Psoas muscle (tissue), 8 donors: ENCODE measurements around the gene PDE4D. TPM values are rescaled to one million over a fixed set of nuclear protein-coding genes. Genes with fewer than 3 reads are reported as not detected.
"Not testable (repeated sequence)": the region's sequence is repeated elsewhere in the genome, so short reads cannot be mapped to it uniquely, and the experiment has no call there.

ENCODE experiments used
- ATAC-seq, 4 donors: fragments of 200-7000 bp; cut with Tn5 transposase; one replicate each; pipeline ENCODE4 v1.9.1; 2020; ENCODE audit warnings: moderate library complexity in 3 of 4, mild to moderate bottlenecking in 2 of 4
- DNase-seq, 2 donors: peaks; one replicate each; pipeline ENCODE4 v3.0.0-alpha.2; 2020
- H3K27ac ChIP-seq: fragments of 200-600 bp; one replicate; pipeline ENCODE4 v1.8.0; 2022
- H3K27me3 ChIP-seq, 3 donors: fragments of 200-600 bp in 1 of 3; one replicate each; pipeline versions ENCODE4 v1.6.1 to v1.8.0; 2013 to 2022; ENCODE audit warnings: low read length in 2 of 3, mild to moderate bottlenecking in 2 of 3, moderate library complexity in 1 of 3; ENCODE audit not compliant: insufficient read depth in 3 of 3
- H3K36me3 ChIP-seq, 2 donors: fragments of 200-600 bp in 1 of 2; one replicate each; pipeline versions ENCODE4 v1.6.1 to v1.8.0; 2013 to 2022; ENCODE audit warnings: low read depth in 1 of 2, mild to moderate bottlenecking in 1 of 2, moderate library complexity in 1 of 2; ENCODE audit not compliant: insufficient read depth in 1 of 2
- H3K4me1 ChIP-seq: fragments of 200-600 bp; one replicate; pipeline ENCODE4 v1.8.0; 2022
- H3K4me3 ChIP-seq: fragments of 200-600 bp; one replicate; pipeline ENCODE4 v1.8.0; 2022; ENCODE audit warnings: mild to moderate bottlenecking
- H3K9me3 ChIP-seq: fragments of 200-600 bp; one replicate; pipeline ENCODE4 v1.8.0; 2022
- WGBS, 3 donors: extraction: QIAGEN DNeasy Blood & Tissue Kit; methylation state at CpG; one replicate each; pipeline versions ENCODE4 v1.1.6 to v1.1.7; 2013; 5-methylcytosine and 5-hydroxymethylcytosine counted together
- intact Hi-C, 2 donors: fragments of 100-400 bp; cut with DNase I; formaldehyde crosslinking; loops; one replicate each; pipeline versions ENCODE4 v1.11.0 to v1.14.2; 2022
- polyA plus RNA-seq, 3 donors: library from polyadenylated mRNA; stranded (reverse); fragments of 200-250 nt; gene quantifications; one replicate each; pipeline ENCODE4 v1.2.3, GENCODE V29; 2013
- total RNA-seq, 4 donors: library from RNA; stranded (reverse); fragmentation: NEBNext Ultra II Directional in 2 of 4; extraction: Animal tissue kit (Norgen Biotek cat#: 25700) in 2 of 4; gene quantifications; one replicate each; pipeline versions ENCODE4 v1.2.1 to v1.2.4, GENCODE V29; 2021 to 2023
- TF ChIP-seq, protein P1 (sequence below): fragments of 200-600 bp; IDR thresholded peaks from one replicate; pipeline ENCODE4 v1.8.0; 2022; ENCODE audit warnings: antibody characterized with exemption
- donor health status: healthy with polysubstance abuse.
- donor health status: DM: no; HTN: no; CAD: no; lungs with moderate emphysema.
- donor health status: Bipolar disorder and iron deficiency.
- donor health status: healthy.
- donor health status: DM: yes; HTN: yes; CAD: no.
- donor health status: DM: no; HTN: no; CAD: no.
- donor health status: DM: no; HTN: no; CAD: no.
- donor health status: DM: yes; HTN: yes; CAD: no.

Gene PDE4D
- total and polyA plus RNA-seq, 7 donors = 42.6 to 283 (median 88.7) TPM

DNA sequence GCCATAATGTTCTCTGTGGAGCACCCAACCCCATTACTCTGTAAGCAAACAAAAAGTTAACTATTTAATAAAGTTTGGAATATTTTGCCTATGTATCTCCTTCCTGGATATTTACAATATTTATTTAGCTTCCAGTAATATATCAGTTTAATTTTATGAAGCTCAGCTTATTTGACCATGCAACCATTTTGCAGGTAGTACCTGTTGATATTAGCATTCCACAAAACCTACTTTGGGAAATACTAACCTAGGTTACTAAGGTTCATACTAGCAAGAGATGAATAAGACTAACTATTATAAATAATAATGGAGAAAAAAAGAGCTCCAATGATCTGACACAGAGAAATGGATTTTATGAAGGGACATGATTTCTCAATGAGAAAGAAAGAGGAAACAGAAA is 506.4 kb downstream of the PDE4D start:
- ATAC-seq (no peak), DNase-seq (no peak)
- no peaks in the 10 kb centered on the region for H3K27me3 ChIP-seq
- H3K36me3 ChIP-seq = no peaks in the 10 kb centered on the region
- H3K27ac ChIP-seq = no peak overlapping the region
- TF ChIP-seq, protein P1, sequence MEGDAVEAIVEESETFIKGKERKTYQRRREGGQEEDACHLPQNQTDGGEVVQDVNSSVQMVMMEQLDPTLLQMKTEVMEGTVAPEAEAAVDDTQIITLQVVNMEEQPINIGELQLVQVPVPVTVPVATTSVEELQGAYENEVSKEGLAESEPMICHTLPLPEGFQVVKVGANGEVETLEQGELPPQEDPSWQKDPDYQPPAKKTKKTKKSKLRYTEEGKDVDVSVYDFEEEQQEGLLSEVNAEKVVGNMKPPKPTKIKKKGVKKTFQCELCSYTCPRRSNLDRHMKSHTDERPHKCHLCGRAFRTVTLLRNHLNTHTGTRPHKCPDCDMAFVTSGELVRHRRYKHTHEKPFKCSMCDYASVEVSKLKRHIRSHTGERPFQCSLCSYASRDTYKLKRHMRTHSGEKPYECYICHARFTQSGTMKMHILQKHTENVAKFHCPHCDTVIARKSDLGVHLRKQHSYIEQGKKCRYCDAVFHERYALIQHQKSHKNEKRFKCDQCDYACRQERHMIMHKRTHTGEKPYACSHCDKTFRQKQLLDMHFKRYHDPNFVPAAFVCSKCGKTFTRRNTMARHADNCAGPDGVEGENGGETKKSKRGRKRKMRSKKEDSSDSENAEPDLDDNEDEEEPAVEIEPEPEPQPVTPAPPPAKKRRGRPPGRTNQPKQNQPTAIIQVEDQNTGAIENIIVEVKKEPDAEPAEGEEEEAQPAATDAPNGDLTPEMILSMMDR = no peak
- H3K4me3 ChIP-seq = no peak overlapping the region
- intact Hi-C loops = loop anchor here (2.0 to 10.0 kb wide), 3 partner anchors 280 to 408 kb away; no protein-coding TSS in a partner anchor
- H3K4me1 ChIP-seq = peaks cover 6% of the 10 kb centered on the region
- H3K9me3 ChIP-seq = no peaks in the 10 kb centered on the region

DNA sequence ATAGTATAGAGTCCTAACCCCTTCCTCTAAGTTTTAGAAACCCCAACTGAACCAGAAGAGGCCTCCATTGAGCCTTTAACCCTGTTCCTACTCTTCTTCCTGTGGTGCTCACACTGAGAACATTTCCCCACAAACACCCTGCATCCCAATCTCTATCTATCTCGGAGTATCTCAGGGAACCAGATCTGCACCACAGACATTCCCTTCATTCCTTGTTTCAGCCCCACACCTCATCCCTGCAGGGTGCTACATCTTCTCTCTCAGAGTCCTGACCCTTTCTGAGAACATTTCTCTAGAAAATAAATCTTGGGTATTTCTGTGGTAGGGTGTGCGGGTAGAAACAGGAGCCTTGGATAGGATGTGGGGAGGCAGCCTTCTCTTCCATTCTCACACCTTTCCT is 507.8 kb downstream of the PDE4D start:
- no peak overlapping the region for H3K27ac ChIP-seq
- DNase-seq (no peak), ATAC-seq (peak in 1 of 4 donors; percentile 9)
- H3K4me3 ChIP-seq = no peak overlapping the region
- no peaks in the 10 kb centered on the region for H3K27me3 ChIP-seq
- intact Hi-C loops = loop anchor here (2.0 to 10.0 kb wide), 3 partner anchors 281 to 409 kb away; no protein-coding TSS in a partner anchor
- TF ChIP-seq, protein P1 = no peak
- no peaks in the 10 kb centered on the region for H3K9me3 ChIP-seq
- 73 to 97% (median 95%) methylated on average over 2 of the region's 2 CpGs for WGBS, 3 donors
- H3K4me1 ChIP-seq = no peaks in the 10 kb centered on the region
- H3K36me3 ChIP-seq = no peaks in the 10 kb centered on the region

DNA sequence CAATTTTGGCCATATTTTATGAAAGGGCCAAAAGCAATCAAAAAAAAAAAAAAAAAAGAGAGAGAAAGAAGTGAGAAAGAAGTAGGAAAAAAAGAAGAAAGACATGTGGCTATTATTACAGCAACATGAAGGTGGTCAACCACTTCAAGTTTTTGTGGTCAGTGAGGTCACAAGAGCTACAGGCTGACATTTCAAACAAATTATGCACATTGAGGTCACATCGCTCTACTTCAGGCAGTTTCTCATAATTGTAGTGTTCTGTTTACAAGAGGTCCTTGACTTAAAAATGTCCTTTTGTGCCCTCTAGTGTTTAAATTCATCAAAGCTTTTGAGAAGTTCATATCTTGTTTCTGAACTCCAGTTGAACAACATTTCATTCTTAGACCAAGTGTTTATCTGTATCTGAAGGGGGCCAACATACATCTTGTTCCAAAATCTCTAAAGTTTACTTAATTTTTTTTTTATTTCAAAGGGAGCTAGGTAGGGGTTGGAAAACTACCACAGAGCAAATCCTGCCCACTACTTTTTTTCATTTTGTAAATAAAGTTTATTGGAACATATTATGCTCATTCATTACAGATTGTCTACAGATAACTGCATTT is 513.1 kb downstream of the PDE4D start:
- TF ChIP-seq, protein P1 = peak; percentile 50
- WGBS, 3 donors = 14 to 39% (median 36%) methylated on average over 1 of the region's 1 CpG
- intact Hi-C loops = loop anchor here in 1 of 2 donors (5.0 to 10.0 kb wide), 3 partner anchors 193 to 414 kb away; no protein-coding TSS in a partner anchor
- H3K4me1 ChIP-seq = no peaks in the 10 kb centered on the region
- no peak overlapping the region for H3K4me3 ChIP-seq
- H3K27me3 ChIP-seq = no peaks in the 10 kb centered on the region
- H3K36me3 ChIP-seq = no peaks in the 10 kb centered on the region
- no peaks in the 10 kb centered on the region for H3K9me3 ChIP-seq
- H3K27ac ChIP-seq = peak overlapping the region; percentile 13
- ATAC-seq (peak; percentile 42 to 67 (median 59)), DNase-seq (no peak)

DNA sequence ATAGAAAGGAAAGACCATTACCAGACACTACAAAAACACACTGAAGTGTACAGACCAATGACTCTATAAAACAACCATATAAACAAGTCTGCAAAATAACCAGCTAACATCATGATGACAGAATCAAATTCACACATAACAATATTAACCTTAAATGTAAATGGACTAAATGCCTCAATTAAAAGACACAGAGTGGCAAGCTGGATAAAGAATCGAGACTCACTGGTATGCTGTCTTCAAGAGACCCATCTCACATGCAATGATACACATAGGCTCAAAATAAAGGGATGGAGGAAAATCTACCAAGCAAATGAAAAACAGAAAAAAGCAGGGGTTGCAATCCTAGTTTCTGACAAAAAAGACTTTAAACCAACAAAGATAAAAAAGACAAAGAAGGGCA is 519.5 kb downstream of the PDE4D start:
- 95 to 100% (median 98%) methylated on average over 1 of the region's 1 CpG for WGBS, 3 donors
- H3K27ac ChIP-seq, H3K4me1 ChIP-seq, H3K36me3 ChIP-seq, DNase-seq, H3K27me3 ChIP-seq, H3K4me3 ChIP-seq, ATAC-seq: not testable (repeated sequence)
- H3K9me3 ChIP-seq = peaks cover 17% of the 10 kb centered on the region
- intact Hi-C loops = loop anchor here in 1 of 2 donors (5.0 to 10.0 kb wide), 2 partner anchors 337 to 479 kb away; no protein-coding TSS in a partner anchor

DNA sequence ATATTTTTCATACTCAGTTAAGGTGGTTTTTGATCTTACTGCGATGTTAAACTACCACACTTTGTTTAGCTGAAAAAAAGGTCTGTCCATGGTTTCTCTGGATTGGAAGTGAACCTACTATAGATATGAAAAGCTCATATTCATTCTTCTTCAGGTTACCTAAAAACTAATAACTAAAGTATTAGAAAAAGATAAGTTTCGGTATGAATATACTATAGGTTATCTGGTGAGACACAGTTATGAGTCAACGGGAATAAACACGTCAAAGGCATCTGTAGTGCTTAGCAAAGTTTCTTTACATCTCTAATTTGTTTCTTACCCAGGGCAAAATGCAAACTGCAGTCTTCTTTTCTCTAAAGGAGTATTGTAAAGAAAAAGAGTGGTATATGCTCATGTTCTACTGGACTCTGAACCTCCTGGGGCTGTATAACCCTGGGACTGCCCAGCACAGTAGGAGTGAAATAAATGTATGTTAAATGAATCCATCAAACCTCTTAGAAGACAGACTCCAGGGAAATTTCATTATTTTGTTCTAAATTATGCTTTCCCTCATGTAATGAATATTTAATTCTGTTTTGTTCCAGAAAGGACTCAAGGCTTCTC is 521.9 kb downstream of the PDE4D start:
- Histone ChIP-seq H3K9me3 (peaks cover 17% of the 10 kb centered on the region), H3K4me3 (no peak overlapping the region), H3K27ac (peak overlapping the region; percentile 34), H3K4me1 (peaks cover 17% of the 10 kb centered on the region), H3K36me3 (no peaks in the 10 kb centered on the region), H3K27me3 (no peaks in the 10 kb centered on the region)
- 69 to 73% (median 71%) methylated on average over 4 of the region's 4 CpGs for WGBS, 3 donors
- no peak for ATAC-seq
- TF ChIP-seq, protein P1 = no peak
- DNase-seq = no peak
- intact Hi-C loops = loop anchor here in 1 of 2 donors (5.0 to 10.0 kb wide), 2 partner anchors 334 to 477 kb away; no protein-coding TSS in a partner anchor
